D341Med (cell line): ENCODE results near the gene TRIO.

ENCODE experiments used
- DNase-seq: peaks from one replicate; pipeline ENCODE4 v3.0.0; 2012; ENCODE audit warnings: low spot score

TRIO gene

DNA sequence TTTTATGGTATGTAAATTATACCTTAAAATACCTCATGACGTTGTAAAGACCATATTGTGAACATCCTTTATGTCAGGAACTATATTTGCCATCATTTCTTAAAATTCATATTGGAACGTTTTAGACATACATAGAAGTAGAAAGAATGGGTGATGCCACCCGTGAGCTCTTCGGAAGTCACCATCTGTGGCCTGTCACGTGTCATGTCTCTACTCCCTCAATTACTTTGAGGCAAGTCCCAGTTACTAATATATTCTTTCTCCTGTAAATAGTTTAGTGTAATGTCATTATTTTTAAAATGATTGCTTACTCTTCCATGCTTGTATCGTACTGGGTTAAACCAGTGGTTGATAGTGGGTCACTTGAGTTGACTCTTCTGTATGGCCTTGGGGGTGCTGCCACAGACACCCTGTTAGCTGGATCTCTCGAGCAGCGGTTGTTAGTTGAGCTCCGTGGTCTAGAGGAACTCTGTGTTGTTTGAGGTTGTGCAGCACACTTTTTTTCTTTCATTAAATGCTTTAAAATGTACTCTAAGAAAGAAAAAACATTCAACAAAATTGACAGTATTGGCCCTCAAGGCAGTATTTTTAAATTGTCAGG, 66.2 kb downstream of the TRIO start:
- DNase-seq: no peak

GRCh38 chr5:14209836-14210235, 66.7 kb downstream of the TRIO start:
- DNase-seq: no peak

GRCh38 chr5:14210729-14211128, 67.6 kb downstream of the TRIO start:
- no peak for DNase-seq

DNA sequence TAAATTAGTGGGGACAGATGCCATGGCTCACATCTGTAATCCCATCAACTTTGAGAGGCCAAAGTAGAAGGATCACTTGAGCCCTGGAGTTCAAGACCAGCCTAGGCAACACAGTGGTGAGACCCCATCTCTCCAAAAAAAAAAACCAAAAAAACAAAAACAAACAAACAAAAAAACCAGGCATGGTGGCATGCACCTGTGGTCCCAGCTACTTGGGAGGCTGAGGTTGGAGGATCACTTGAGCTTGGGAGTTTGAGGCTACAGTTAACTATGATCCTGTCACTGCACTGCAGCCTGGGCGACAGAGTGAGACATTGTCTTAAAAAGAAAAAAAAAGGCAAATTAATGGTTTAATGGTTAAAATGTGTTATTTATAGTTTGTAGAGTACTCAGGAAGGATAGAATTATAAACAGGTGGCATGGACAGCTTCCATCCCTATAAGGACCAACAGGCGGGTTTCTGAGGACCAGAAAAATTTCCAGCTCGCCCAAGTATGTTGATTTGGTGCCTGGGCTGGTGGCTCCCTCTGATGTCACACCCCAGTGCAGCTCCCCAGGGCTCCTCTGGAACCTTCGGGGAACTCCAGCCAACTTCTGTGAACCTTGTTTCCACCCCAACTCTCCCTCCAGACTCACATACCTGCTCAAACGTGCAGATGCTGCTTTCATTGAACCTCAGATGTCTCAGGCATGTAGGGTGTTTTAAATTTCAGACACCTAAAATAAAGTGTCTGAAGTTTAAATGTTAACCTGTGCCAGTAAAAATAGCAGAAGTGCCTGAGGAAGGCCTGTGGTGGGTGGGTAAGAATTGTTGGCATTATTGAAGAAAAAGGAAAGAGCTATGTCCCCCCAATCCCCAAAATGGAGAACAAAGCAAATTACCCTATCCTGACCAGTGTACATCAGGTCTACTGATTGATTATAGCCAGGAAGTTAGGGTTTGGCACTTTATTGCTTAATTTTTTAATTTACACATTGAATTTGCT, 69.0 kb downstream of the TRIO start:
- no peak for DNase-seq

DNA sequence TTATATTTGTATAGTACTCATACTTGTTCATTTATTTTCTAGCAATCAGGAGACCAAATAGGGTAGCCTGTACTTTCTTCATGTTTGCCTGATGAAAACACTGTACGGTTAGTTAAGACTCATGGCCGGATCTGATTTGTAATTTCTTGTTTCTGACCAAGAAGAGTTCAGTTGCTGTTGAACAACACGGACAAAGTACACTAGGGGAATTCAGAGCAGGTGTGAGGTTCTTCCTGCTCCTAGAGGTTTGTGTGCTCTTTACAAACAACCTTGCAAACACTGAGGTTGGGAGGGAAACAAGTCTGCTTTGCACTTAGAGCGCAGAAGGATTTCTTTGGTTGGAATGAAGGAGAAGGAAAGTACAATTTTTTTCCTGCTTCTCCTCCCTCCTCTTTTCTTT, 69.7 kb downstream of the TRIO start:
- no peak for DNase-seq

- DNase-seq: no peak
These were observed 70.1 kb downstream of the TRIO start for GRCh38 chr5:14213253-14213652.

GRCh38 chr5:14213813-14214585, 70.9 kb downstream of the TRIO start:
- no peak for DNase-seq

DNA sequence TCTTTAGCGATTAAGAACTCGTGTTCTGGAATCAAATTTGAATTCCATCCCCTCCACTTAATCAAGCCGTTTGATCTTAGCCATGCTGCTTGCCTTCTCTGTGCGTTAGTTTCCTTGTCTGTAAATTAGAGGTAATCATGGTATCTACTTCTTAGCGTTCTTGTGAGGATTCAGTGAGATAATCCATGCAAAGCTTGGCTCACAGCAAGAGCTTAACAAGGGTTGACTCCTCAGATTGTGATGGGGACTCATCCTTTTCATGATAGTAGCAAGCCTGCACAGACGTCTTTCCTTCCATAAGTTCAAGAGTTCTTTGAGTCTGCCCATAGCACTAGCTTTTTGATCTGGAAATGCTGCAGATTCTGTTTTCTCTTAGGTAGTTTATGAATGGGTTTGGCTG, 72.8 kb downstream of the TRIO start:
- peak; percentile 58 for DNase-seq

DNA sequence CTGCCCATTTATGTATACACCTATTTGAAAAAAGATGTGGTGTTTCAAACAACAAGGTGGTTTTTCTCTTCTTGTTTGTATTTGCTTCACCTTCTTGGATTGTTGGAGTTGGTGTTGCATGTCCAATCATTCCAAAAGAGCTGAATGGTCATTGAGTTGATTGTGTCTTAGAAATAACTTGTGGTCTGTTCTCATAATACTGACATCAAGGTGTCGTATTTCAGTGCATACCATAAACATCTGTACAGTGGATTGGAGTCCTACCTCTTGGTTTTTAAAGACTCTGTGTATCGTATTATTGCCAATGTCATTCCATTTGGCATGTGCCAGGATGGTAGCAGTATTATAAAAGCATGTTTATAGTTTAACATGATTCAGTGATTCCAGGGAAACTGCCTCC, 73.2 kb downstream of the TRIO start:
- no peak for DNase-seq

DNA sequence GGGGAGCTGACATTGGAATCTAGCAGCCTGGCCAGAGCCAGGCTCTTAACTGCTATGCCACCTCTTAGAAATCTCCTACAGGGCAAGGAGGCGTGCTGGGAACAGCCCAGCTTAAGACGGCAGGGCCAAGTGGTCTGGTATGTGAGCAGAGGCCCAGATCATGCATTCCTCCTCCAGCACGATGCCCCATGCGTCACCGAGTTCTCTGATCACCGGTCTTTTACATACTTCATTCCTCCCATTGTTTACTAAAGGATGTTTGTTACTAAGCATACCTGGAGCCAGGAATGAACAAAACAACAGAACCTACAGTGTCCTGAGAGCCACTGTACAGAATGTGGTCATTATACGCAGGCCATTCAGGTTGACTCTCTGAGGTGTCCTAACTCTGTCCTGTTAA, 73.8 kb downstream of the TRIO start:
- no peak for DNase-seq

DNA sequence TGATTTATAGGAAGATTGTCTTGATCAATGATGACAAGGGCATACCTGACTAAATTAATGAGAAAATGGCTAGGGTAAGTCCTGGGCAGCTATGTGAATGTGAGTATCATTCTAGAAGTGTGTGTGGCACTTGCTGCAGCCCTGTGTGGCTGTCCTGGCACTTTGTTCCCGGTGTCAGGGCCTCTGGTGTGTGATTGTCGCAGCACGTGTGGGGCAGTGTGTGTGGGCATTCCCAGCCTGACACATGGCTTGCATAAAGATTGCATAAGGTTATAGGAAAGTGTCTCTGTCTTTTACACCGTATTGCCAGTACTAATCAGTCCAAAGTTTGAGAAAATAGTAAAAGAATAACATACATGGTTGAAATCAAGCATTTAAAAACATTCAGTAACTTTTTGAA, 74.4 kb downstream of the TRIO start:
- DNase-seq: no peak

DNA sequence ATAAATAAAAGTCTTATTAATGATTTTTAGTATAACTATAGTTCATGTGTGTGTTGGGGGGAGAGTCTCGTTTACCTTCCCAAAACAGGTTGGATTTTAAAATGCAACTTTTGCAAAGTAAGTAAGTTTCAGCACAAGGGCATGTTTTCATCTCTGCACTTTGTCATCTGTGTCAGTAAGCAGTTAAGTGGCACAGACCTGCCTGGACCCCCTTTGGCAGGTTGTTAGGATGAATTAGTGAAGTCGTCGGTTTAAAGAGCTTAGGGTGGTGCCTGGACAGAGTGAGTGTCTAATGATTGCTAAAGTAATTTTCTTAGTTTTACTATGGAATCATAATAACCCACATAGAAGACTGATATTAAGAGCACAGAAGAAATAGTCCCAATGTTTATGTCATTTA, 74.9 kb downstream of the TRIO start:
- no peak for DNase-seq

GRCh38 chr5:14218480-14218879, 75.3 kb downstream of the TRIO start:
- no peak for DNase-seq

DNA sequence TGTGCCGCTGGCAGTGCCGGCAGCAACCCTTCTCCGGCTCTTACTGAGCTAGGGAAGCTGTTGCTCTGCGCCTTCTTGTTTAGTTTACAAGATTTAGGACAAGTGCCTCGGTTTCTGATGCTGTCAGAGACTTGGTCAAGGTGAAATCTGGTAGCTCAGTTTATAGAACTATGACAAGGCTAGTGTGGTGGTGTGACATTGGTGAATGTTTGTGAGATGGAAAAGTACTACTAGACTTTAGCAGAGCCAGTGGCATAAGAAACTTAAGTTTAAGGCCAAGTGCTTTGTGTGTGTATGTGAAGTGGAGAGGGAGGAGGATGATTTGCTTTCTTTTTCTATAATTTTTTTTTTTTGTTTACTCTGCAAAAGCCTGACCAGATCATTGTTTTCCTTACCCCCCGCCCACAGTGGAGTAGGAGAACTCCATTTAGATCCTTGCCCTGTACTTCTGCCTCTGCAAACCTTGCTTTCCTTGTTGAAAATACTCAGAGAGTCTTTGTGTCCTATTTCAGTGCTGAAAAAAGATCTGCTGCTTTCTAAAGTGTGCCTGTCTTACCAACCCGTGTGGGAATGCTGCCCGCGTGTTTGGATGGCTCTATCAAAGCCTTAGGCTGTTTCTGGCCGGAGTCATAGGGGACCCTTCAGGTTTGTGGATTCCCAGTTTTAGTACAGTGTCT, 75.9 kb downstream of the TRIO start:
- no peak for DNase-seq

- DNase-seq: no peak
These were observed 76.8 kb downstream of the TRIO start for GRCh38 chr5:14219800-14220512.

- DNase-seq: no peak
These were observed 77.5 kb downstream of the TRIO start for GRCh38 chr5:14220642-14221041.

GRCh38 chr5:14221732-14222131, 78.6 kb downstream of the TRIO start:
- no peak for DNase-seq

DNA sequence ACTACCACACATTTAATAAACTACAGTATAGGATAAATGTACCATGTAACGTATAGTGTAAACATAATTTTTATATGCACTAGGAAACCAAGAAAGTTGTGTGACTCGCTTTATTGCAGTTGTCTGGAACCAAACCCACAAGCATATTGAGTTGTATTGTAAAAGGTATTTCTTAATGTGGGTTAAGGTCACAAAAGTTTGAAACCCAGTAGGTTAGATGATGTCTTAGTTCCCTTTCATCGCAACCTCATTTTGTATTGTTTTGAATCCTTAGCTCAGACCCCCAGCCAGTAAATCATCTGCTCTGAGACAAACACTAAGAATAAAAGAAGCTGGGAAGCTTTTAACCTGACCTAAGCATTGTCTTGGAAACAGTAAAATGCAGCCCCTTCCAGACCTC, 79.1 kb downstream of the TRIO start:
- DNase-seq: no peak

- no peak for DNase-seq
These were observed 80.2 kb downstream of the TRIO start for GRCh38 chr5:14223372-14223771.

DNA sequence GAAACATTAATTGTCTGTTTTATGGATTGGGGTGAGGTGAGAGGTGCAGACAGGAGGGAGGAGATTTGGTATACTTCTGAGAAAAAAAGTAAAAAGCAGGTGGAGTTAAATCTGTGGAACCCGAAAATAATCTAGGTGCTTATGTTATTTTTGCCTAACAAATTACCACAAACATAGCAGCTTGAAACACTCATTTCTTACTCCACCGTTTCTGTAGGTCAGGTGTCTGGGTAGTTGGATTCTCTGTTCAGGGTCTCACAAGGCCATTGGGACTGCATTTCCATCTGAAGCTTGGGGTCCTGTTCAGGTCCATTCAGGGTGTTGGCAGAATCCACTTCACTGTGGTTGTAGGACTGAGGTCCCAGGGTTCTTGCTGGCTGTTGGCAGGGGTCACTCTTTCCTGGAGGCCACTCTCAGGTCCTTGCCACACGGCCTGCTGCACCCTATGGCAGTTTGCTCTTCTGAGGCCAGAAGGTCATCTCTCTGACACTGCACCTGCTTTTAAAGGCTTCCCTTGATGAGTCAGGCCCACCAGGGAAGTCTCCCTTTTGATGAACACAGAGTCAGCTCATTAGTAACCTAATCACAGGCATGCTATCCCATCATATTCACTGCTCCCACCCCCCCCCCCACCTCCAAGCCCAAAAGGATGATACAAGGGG, 82.2 kb downstream of the TRIO start:
- DNase-seq: no peak

DNA sequence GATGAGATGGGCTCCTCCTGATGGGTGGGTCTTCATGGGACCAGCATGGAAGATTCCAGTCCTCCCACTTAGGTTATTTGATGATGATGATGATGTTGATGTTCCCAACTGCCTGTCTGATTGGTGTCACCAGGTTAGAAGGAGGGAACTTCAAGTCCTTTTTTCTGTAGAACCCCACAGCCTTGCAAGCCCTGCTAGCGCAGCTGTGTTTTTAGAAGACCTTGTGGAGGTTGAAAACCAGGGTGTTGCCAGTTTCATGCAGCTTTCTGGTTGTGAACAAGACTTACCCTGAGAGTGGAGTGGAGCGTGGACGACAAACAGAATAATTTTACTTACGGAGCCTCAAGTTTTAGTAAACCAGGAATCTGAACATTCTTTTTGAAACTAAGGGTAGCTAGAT, 83.0 kb downstream of the TRIO start:
- no peak for DNase-seq
